Left lobe of liver (tissue), 2 donors: ENCODE measurements around the gene PRRT2. TPM values are rescaled to one million over a fixed set of nuclear protein-coding genes. Genes with fewer than 3 reads are reported as not detected.

Experiments used
- ATAC-seq: fragments of 200-7000 bp; cut with Tn5 transposase; one replicate; pipeline ENCODE4 v1.9.1; 2020; ENCODE audit warnings: mild to moderate bottlenecking, moderate library complexity
- DNase-seq: peaks from one replicate; pipeline ENCODE4 v3.0.0-alpha.2; 2020; ENCODE audit warnings: low spot score
- total RNA-seq: library from RNA; stranded (reverse); gene quantifications from one replicate; pipeline ENCODE4 v1.2.1, GENCODE V29; 2021
- donor health status: DM: no; HTN: no; CAD: no; lungs with moderate emphysema.
- donor health status: DM: no; HTN: yes; CAD: no.

Gene PRRT2
- total RNA-seq, 1 donor from 2014 or later: 0.33 TPM

DNA sequence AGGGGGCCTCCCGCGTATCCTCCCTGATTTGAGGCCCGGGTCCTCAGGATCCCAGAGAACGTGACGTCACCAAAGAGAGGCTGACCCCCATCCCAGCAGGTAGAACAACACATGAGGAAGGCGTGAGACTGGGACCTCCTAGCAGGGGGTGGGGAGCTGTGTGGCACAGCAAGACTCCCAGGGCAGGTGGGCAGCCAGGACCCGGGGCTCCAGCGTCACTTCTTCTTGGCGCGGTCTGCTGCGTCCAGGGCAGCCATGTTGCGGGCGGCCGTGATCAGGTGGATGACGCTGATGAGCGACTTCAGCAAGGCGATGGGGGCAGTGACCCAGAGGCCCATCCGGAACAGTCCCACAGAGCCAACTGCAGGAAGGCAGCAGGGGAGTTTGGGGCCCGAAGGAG lies 47.0 kb downstream of the PRRT2 start:
- DNase-seq: no peak
- no peak for ATAC-seq

DNA sequence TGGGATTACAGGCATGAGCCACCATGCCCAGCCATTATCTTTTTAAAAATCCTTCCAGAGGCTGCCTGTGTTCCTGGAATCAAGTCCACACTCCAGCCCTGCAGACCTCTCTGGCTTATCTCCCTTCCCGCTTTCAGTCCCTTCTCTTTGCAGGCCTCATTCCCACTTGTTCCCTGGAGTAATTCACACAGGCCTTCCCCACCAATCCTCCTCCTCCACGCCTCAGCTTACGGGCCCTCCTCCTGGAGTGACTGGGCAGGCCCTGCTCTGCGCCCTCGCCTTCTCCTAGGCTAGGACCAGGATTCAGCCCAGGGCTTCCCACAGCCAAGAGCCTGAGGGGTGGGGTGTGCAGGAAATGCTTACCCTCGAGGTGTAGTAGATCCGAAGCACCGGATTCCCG lies 48.2 kb downstream of the PRRT2 start:
- no peak for ATAC-seq
- no peak for DNase-seq

DNA sequence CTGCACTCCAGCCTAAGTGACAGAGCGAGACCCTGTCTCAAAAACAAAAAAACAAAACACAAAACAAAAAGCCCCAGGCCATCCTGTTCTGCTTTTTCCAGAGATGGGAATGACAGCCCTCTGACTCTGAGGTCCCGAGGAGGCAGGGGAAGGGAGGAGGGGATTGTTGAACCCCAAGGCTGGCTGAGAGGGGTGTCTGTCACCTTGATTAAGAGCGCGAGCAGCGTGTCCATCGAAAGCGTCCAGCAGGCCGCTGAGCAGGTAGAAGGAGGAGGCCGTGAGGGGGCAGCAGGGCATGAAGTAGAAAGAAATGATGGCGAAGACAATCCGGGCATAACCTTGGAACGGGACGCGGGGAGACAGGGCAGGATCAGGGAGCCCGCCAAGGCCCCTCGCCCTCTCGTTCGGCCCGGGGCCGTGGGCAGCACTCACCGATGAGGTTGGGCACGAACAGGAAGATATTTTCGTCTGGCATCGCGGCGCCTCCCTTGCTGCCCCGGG lies 50.4 kb downstream of the PRRT2 start:
- DNase-seq (no peak), ATAC-seq (peak; percentile 5)

DNA sequence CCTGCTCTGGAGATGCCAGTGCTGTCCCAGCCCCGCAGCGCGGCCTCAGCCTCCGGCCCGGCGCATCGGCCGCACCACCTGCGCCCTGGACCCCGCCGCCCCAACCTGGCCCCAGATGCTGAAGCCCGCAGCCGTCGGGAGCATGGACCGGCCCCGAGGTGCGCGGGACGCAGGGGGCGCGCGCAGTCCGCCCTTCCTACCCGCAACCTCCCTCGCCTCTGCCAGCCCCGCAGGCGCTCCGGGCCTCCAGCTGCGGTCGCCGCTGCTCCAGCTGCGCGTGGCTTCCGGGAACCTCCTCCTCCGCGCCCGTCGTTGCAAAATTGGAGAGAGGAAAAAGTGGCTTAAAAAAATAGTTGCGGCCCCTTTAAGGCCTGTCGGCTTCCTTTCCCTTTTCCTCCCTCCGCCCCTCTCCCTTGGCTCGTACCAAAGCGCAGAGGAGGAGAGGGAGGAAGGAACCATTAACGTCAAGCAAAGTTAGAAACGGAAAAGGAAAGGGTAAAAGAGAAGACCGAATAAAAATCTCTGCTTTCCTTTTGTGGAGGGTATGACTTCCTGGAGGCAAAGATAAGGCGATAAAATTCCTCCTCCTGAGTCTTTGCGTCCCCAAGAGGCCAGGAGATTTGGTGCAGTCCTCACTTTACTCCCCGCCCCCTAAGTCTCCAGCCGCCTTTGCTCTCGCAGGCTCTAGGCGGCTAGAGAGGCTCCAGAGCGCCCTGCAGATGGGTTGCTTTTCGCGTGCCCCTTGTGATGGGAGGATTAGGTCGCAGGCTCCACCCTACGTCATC lies 51.1 kb downstream of the PRRT2 start, which contains the start of gene CDIPT:
Gene CDIPT, minus strand, starts transcription at position 343 of the 785 bp plus-strand sequence. CDS start 369 bp downstream, outside the sequence.
- peak; percentile 90 for ATAC-seq

GRCh38 chr16:29863669-29863984 lies 51.6 kb downstream of the PRRT2 start:
- ATAC-seq: no peak
- no peak for DNase-seq

More for the DNA sequence above, 51.1 kb downstream of the PRRT2 start, which contains the start of gene CDIPT:
- DNase-seq: peak; percentile 93

DNA sequence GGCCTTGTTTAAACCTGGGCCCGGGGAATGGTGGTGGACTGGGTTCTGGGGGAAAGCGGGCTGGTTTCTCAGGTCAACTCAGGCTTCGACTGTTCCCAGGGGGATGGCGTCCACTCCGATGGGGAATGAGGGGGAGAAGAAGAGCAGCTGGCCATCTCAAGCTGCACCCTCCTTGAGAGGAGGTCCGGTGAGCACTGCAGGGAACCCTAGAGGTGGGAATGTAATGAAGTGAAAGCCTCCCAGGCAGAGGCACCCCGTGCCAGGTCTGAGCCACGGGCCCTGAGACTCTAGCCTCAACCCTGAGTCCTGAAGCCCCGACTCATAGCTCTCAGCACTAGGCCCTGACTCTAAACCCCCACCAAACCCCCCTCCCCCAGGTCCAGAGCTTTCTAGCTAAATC lies 52.2 kb downstream of the PRRT2 start:
- DNase-seq: no peak

More for the DNA sequence above, 52.2 kb downstream of the PRRT2 start:
- ATAC-seq: no peak

Other genes with a start within 250 kb of the PRRT2 start
- 1.3 TPM for gene SPN, start 148.9 kb upstream of the PRRT2 start, total RNA-seq
- gene QPRT, start 133.0 kb upstream of the PRRT2 start, total RNA-seq: 143 TPM
- gene C16orf54, start 66.2 kb upstream of the PRRT2 start, total RNA-seq: 0.53 TPM
- 1.3 TPM for gene ZG16, start 33.9 kb upstream of the PRRT2 start, total RNA-seq
- 27.2 TPM for gene KIF22, start 21.4 kb upstream of the PRRT2 start, total RNA-seq
- gene MAZ, start 5.7 kb upstream of the PRRT2 start, total RNA-seq: 101 TPM
- gene PAGR1, start 4.0 kb downstream of the PRRT2 start, total RNA-seq: 11.9 TPM
- 44.4 TPM for gene MVP, start 8.3 kb downstream of the PRRT2 start, total RNA-seq
- gene CDIPT, start 51.0 kb downstream of the PRRT2 start, total RNA-seq: 53.1 TPM
- gene SEZ6L2, start 87.4 kb downstream of the PRRT2 start, total RNA-seq: 0.55 TPM
- gene ASPHD1, start 88.3 kb downstream of the PRRT2 start, total RNA-seq: 0.13 TPM
- gene KCTD13, start 114.0 kb downstream of the PRRT2 start, total RNA-seq: 9.8 TPM
- gene TMEM219, start 149.9 kb downstream of the PRRT2 start, total RNA-seq: 71.0 TPM
- 21.1 TPM for gene TAOK2, start 161.7 kb downstream of the PRRT2 start, total RNA-seq
- gene HIRIP3, start 183.4 kb downstream of the PRRT2 start, total RNA-seq: 9.2 TPM
- 34.7 TPM for gene INO80E, start 184.0 kb downstream of the PRRT2 start, total RNA-seq
- 0.15 TPM for gene DOC2A, start 198.8 kb downstream of the PRRT2 start, total RNA-seq
- gene C16orf92, start 211.0 kb downstream of the PRRT2 start, total RNA-seq: not detected
- 0.13 TPM for gene TLCD3B, start 219.1 kb downstream of the PRRT2 start, total RNA-seq